HG02610 (cell line): ENCODE measurements around the gene MINDY1.

Experiments used
- ATAC-seq: cut with Tn5 transposase; IDR thresholded peaks from one replicate; pipeline ENCODE4 v1.9.1; 2021; ENCODE audit warnings: mild to moderate bottlenecking, moderate library complexity; ENCODE audit not compliant: unreplicated experiment

MINDY1 gene

GRCh38 chr1:151011154-151011850 lies 4.6 kb upstream of the MINDY1 start:
- no peak for ATAC-seq

- no peak for ATAC-seq
Observed at GRCh38 chr1:151010346-151010726, 3.6 kb upstream of the MINDY1 start.

- no peak for ATAC-seq
Observed at GRCh38 chr1:151009674-151010345, 3.1 kb upstream of the MINDY1 start.

- ATAC-seq, result no peak
Observed at GRCh38 chr1:151009206-151009587, 2.5 kb upstream of the MINDY1 start.

GRCh38 chr1:151008244-151009205 lies 1.8 kb upstream of the MINDY1 start, which contains the start of gene PRUNE1:
Gene PRUNE1, plus strand, starts transcription at chr1:151008449. Its CDS starts 184 bp downstream, at chr1:151008633.
- ATAC-seq, result peak; percentile 73

- ATAC-seq, result no peak
Observed at GRCh38 chr1:151007853-151008243, 1.1 kb upstream of the MINDY1 start.

- ATAC-seq, result no peak
Observed at GRCh38 chr1:151005729-151006319, 878 bp downstream of the MINDY1 start.

GRCh38 chr1:151003180-151003579 lies 3.5 kb downstream of the MINDY1 start:
- no peak for ATAC-seq

GRCh38 chr1:151002611-151003010 lies 4.1 kb downstream of the MINDY1 start:
- no peak for ATAC-seq

- ATAC-seq, result no peak
Observed at GRCh38 chr1:151002051-151002450, 4.7 kb downstream of the MINDY1 start.

- ATAC-seq, result no peak
Observed at GRCh38 chr1:151001602-151002001, 5.1 kb downstream of the MINDY1 start.

GRCh38 chr1:151000408-151000807 lies 6.3 kb downstream of the MINDY1 start:
- ATAC-seq, result no peak

GRCh38 chr1:150999926-151000325 lies 6.8 kb downstream of the MINDY1 start:
- ATAC-seq, result no peak

GRCh38 chr1:150999051-150999674 lies 7.5 kb downstream of the MINDY1 start:
- no peak for ATAC-seq

GRCh38 chr1:150997949-150998348 lies 8.8 kb downstream of the MINDY1 start:
- ATAC-seq, result no peak

- no peak for ATAC-seq
Observed at GRCh38 chr1:150997126-150997872, 9.4 kb downstream of the MINDY1 start.

GRCh38 chr1:150995896-150996295 lies 10.8 kb downstream of the MINDY1 start:
- ATAC-seq, result no peak

GRCh38 chr1:150995460-150995859 lies 11.2 kb downstream of the MINDY1 start:
- ATAC-seq, result no peak

GRCh38 chr1:150994248-150994647 lies 12.5 kb downstream of the MINDY1 start:
- ATAC-seq, result no peak

- no peak for ATAC-seq
Observed at GRCh38 chr1:150992626-150993025, 14.1 kb downstream of the MINDY1 start.
